ENCODE measurements around the gene OPN4. TPM values are rescaled to one million over a fixed set of nuclear protein-coding genes. Genes with fewer than 3 reads are reported as not detected.
A peak's percentile ranks its signal among the peaks of the same experiment; 100 is the strongest.

Gene OPN4
- total and polyA plus RNA-seq, 2 of the 8 experiments (the other 6 are each of a cell fraction or from before 2014, with no cell fraction given) = not detected

GRCh38 chr10:86632009-86632800 is 22.1 kb upstream of the OPN4 start:
- Histone ChIP-seq H2AFZ (ENCODE audit: low read length) (peak overlapping the region; percentile 72; the same call in 1 of the 2 replicates), H2BK5ac (ENCODE audit: low read depth, low read length) (no peak overlapping the region; the same call in 1 of the 2 replicates), H4K8ac (ENCODE audit: extremely low read depth, insufficient read depth, low read length) (peak overlapping the region; percentile 47), H3K27ac (ENCODE audit: low read depth, low read length) (no peak overlapping the region), H3K4me1 (replicated peaks in 1 of 4; ENCODE audit: control insufficient read depth in 3 of 4, insufficient read depth in 4 of 4, low read length in 3 of 4) (peaks cover 0 to 9% (median 3%) of the 10 kb centered on the region in 4 experiments; a peak in 5 of 7 replicates), H3K23ac (ENCODE audit: insufficient read length) (no peak overlapping the region), H3K36me3 (ENCODE audit: control insufficient read depth in 2 of 4, insufficient read depth in 4 of 4, low read length in 3 of 4) (no peaks in the 10 kb centered on the region), H4K91ac (replicated peaks; ENCODE audit: insufficient read length, low read length) (no peak overlapping the region), H2BK20ac (ENCODE audit: low read length) (no peak overlapping the region), H3K9me3 (ENCODE audit: insufficient read depth in 2 of 2, low read depth in 1 of 2, low read length in 1 of 2) (no peaks in the 10 kb centered on the region), H3K18ac (ENCODE audit: extremely low read depth, low read length) (no peak overlapping the region; the same call in 1 of the 2 replicates), H3K14ac (ENCODE audit: insufficient read length) (no peak overlapping the region), H3K79me2 (ENCODE audit: control insufficient read depth in 1 of 2, insufficient read depth in 2 of 2, low read length in 2 of 2) (no peaks in the 10 kb centered on the region), H2BK12ac (ENCODE audit: low read depth, low read length) (no peak overlapping the region; the same call in 1 of the 2 replicates), H2AK5ac (ENCODE audit: low read depth, low read length) (no peak overlapping the region), H3K79me1 (ENCODE audit: low read depth, low read length) (no peaks in the 10 kb centered on the region), H3K4ac (replicated peaks; ENCODE audit: insufficient read length, low read depth, low read length) (no peak overlapping the region), H3K27me3 (replicated peaks in 1 of 4; ENCODE audit: control insufficient read depth in 3 of 4, extremely low read depth in 1 of 4, insufficient read depth in 3 of 4, low read length in 3 of 4) (peaks cover 0 to 23% (median 12%) of the 10 kb centered on the region in 4 experiments; a peak in 5 of 7 replicates), H3K4me3 (ENCODE audit: extremely low read depth in 1 of 4, insufficient read depth in 2 of 4, low read depth in 3 of 4, low read length in 4 of 4) (peak overlapping the region; percentile 31 to 61 (median 46)), H2BK15ac (ENCODE audit: low read length) (peak overlapping the region; percentile 95; the same call in 1 of the 2 replicates), H2BK120ac (replicated peaks; ENCODE audit: low read depth, low read length) (no peak overlapping the region), H3K4me2 (ENCODE audit: insufficient read depth in 1 of 2, low read depth in 2 of 2, low read length in 2 of 2) (peak overlapping the region; percentile 64 to 81), H4K20me1 (replicated peaks in 1 of 2; ENCODE audit: control insufficient read depth in 1 of 2, insufficient read depth in 2 of 2, low read length in 2 of 2) (no peaks in the 10 kb centered on the region), H4K5ac (ENCODE audit: insufficient read length, low read depth, low read length) (no peak overlapping the region), H3K56ac (replicated peaks; ENCODE audit: insufficient read length, low read depth, low read length) (no peak overlapping the region), H3K23me2 (ENCODE audit: low read depth, low read length) (peaks cover 2% of the 10 kb centered on the region; the same call in 1 of the 2 replicates), H3K9ac (replicated peaks in 1 of 4; ENCODE audit: extremely low read depth in 1 of 4, low read depth in 3 of 4, low read length in 3 of 4) (peak overlapping the region in 1 of 4 experiments; percentile 33; a peak in 2 of 7 replicates)
- FAIRE-seq = no peak
- 5% methylated on average over 43 of the region's 49 CpGs; no CpG with 5 or more reads in 1 of the 2 experiments for WGBS, 2 experiments (ENCODE audit: extremely low coverage in 1 of 2, insufficient coverage in 1 of 2, insufficient read length in 1 of 2, insufficient replicate concordance in 2 of 2, low coverage in 1 of 2, low lambda C conversion rate in 2 of 2, missing lambda C conversion rate in 1 of 2)
- DNase-seq (ENCODE audit: low read depth in 1 of 2, low spot score in 2 of 2) = peak; percentile 29 to 87
- POLR2A ChIA-PET (ENCODE audit: partially characterized antibody) = interaction anchor here (0.6 to 1.1 kb wide), 2 partner anchors 8 to 30 kb away, joined by 3 read pairs; no protein-coding TSS in a partner anchor
- CTCF ChIA-PET (ENCODE audit: partially characterized antibody) = interaction anchor here (0.6 to 8.0 kb wide), 25 partner anchors 12 to 361 kb away, joined by 3 to 57 read pairs (median 4); partner anchors contain the start of gene LDB3
- TF ChIP-seq EP300 (IDR thresholded peaks at IDR 0.05; ENCODE audit: borderline replicate concordance in 1 of 2, low read depth in 2 of 2, low read length in 2 of 2) = no peak
- 0 out of 2 replicates have a peak, but pooled peaks have one; percentile 13 for TF ChIP-seq KDM1A (IDR thresholded peaks at IDR 0.05; ENCODE audit: borderline replicate concordance, low read length)
- TF ChIP-seq GABPA (IDR thresholded peaks at IDR 0.05; ENCODE audit: borderline replicate concordance, insufficient read depth, low read length) = peak; percentile 70; the same call in 1 of the 2 replicates
- TF ChIP-seq PHF8 (conservative IDR thresholded peaks at IDR 0.05; ENCODE audit: low read depth, low read length) = peak; percentile 51
- no peak for TF ChIP-seq TEAD4 (IDR thresholded peaks at IDR 0.05; ENCODE audit: low read depth, low read length)
- no peak for TF ChIP-seq SRF (IDR thresholded peaks at IDR 0.05; ENCODE audit: low read depth, low read length)
- TF ChIP-seq E2F6 (IDR thresholded peaks at IDR 0.05) = no peak
- TF ChIP-seq HDAC2 (IDR thresholded peaks at IDR 0.05; ENCODE audit: borderline replicate concordance in 1 of 2, low read depth in 2 of 2, low read length in 2 of 2) = 0 out of 4 replicates have a peak, but pooled peaks of 1 of the 2 experiments have one; percentile 47
- no peak for TF ChIP-seq SIN3A (conservative IDR thresholded peaks at IDR 0.05 in 1 of 2, IDR thresholded peaks at IDR 0.05 in 1 of 2; ENCODE audit: low read depth in 1 of 2, low read length in 2 of 2)

Data from H1 (cell line).